Activated naive CD4-positive, alpha-beta T cell treated with anti-CD3 and anti-CD28 coated beads, Interleukin-2, amount 10 ng/mL, durations not matched to agents 7 days and 5 days (primary cell): ENCODE data around the gene DUSP1.

ENCODE experiments used
- CTCF ChIA-PET: fragments of 350-600 bp; sonication (Branson Sonifier 250); formaldehyde crosslinking; loops from one replicate; lab custom pipeline; 2021; ENCODE audit warnings: antibody characterized with exemption; lab: Charles Lee
- DNase-seq: peaks from one replicate; pipeline ENCODE4 v3.0.0-alpha.2; 2020
- H3K27ac Mint-ChIP-seq: one replicate; pipeline ENCODE4 v1.8.0; 2021; ENCODE audit warnings: mild to moderate bottlenecking, moderate library complexity, mixed read lengths
- H3K27me3 Mint-ChIP-seq: one replicate; pipeline ENCODE4 v1.8.0; 2021; ENCODE audit warnings: mild to moderate bottlenecking, mixed read lengths
- H3K36me3 Mint-ChIP-seq: one replicate; pipeline ENCODE4 v1.8.0; 2021; ENCODE audit warnings: mixed read lengths
- H3K4me1 Mint-ChIP-seq: one replicate; pipeline ENCODE4 v1.8.0; 2021; ENCODE audit warnings: mixed read lengths
- H3K4me3 Mint-ChIP-seq: one replicate; pipeline ENCODE4 v1.8.0; 2021; ENCODE audit warnings: mild to moderate bottlenecking, moderate library complexity, mixed read lengths
- H3K9me3 Mint-ChIP-seq: one replicate; pipeline ENCODE4 v1.8.0; 2021; ENCODE audit warnings: mixed read lengths

DUSP1 gene

DNA sequence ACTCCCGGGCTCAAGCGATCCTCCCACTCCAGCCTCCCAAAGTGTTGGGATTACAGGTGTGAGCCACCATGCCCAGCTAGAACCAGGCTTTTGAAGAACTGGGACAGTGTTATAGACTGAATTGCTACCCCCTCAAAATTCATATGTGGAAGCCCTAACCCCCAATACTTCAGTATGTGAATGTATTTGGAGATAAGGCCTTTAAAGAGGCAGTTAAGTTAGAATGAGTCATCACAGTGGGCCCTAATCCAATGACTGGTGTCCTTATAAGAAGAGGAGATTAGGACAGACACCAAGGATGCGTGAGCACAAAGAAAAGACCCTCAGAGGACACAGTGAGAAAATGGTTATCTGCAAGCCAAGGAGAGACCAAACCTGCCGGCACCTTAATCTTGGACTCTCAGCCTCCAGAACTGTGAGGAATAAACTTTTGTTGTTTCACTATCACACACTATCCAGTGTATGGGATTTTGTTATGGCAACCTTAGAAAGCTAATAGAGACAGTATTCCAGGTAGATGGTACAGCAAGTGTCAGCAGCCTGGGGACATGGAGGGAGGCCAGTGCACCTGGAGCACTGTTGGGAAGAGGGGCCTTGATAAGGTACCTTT lies 31.7 kb upstream of the DUSP1 start:
- CTCF ChIA-PET: interaction anchor here (0.5 to 1.7 kb wide), 3 partner anchors 11 to 181 kb away, joined by 3 read pairs; partner anchors contain the start of gene ATP6V0E1
- no peak overlapping the region for H3K27ac Mint-ChIP-seq

DNA sequence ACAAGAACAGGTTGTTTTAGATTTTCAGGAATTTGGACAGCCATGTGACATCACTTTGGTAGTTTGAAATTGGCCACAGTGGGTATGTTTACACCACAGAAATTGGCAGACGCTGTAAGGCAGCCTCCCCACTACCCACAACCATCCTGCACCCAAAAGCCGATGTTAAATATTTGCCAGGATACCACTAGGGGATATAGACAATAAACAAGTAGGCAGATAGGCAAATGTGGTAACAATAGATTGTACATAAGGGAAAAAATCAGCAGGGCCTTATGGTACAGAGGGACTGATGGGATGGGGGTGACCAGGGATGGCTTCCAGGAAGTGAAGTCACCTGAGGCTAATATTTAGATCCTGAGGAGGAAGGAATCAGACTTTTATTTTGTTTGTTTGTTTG lies 31.1 kb upstream of the DUSP1 start:
- no peaks in the 10 kb centered on the region for H3K9me3 Mint-ChIP-seq
- no peak for DNase-seq
- CTCF ChIA-PET: no interaction called here

More for the DNA sequence above, 31.7 kb upstream of the DUSP1 start:
- H3K4me1 Mint-ChIP-seq: peaks cover 15% of the 10 kb centered on the region
- H3K36me3 Mint-ChIP-seq: no peaks in the 10 kb centered on the region
- no peak for DNase-seq
- no peak overlapping the region for H3K4me3 Mint-ChIP-seq
- H3K27me3 Mint-ChIP-seq: peaks cover 3% of the 10 kb centered on the region
- H3K9me3 Mint-ChIP-seq: no peaks in the 10 kb centered on the region

DNA sequence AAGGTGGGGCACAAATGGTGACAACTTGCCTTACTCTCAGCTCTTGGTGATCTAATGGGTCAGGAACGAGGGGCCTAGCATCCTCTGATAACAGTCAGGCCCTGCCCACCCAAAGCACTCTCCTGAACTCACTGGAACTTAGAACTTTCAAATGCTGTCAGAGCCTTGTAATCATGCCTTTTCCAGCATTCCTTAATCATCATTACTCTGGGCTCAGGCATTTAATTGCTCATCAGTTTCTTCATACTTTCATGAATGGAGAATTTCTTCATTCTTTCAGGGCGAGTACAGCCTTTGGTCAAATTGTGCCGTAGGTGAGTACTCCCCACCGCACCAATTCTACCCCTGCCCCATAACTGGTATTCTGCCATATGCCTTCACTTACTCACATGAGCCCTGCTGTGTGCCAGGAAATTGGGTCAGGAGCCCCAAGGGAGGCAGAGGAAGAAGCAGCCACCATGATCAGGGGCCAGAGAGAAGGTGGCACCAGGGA lies 30.2 kb upstream of the DUSP1 start:
- no peaks in the 10 kb centered on the region for H3K36me3 Mint-ChIP-seq
- no peak overlapping the region for H3K4me3 Mint-ChIP-seq
- no peak overlapping the region for H3K27ac Mint-ChIP-seq
- H3K9me3 Mint-ChIP-seq: no peaks in the 10 kb centered on the region
- no peak for DNase-seq
- peaks cover 3% of the 10 kb centered on the region for H3K27me3 Mint-ChIP-seq
- H3K4me1 Mint-ChIP-seq: peaks cover 4% of the 10 kb centered on the region
- CTCF ChIA-PET: interaction anchor here (0.6 kb wide), 1 partner anchor 79 kb away, joined by 3 read pairs; no protein-coding TSS in a partner anchor

More for the DNA sequence above, 31.1 kb upstream of the DUSP1 start:
- H3K27ac Mint-ChIP-seq: no peak overlapping the region
- peaks cover 3% of the 10 kb centered on the region for H3K27me3 Mint-ChIP-seq
- H3K4me3 Mint-ChIP-seq: no peak overlapping the region
- no peaks in the 10 kb centered on the region for H3K36me3 Mint-ChIP-seq
- H3K4me1 Mint-ChIP-seq: peaks cover 10% of the 10 kb centered on the region

DNA sequence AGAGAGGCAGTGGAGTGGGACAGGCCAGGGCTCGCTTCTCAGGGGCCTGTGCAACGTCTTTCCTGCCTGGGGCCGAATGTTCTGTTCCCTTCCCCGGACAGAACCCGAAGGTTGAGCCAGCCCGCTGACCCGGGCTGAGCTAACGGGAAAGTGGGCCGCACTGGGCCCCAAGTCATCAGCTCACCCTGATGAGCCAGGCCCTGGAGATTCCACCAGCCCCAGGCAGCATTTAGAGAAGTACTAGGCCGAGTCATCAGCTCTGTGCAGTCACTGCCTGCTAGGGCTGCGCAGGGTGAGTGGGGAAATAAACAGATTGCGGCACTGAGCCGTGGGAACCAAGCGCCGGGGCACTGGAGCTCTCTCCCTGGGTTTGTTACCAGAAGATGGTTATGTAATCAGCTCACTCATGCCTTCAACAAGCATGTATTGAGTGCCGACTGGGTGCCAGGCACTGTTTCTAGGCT lies 29.1 kb upstream of the DUSP1 start:
- H3K4me1 Mint-ChIP-seq: peaks cover 4% of the 10 kb centered on the region
- H3K27me3 Mint-ChIP-seq: peaks cover under 1% of the 10 kb centered on the region
- no peaks in the 10 kb centered on the region for H3K9me3 Mint-ChIP-seq
- no peak for DNase-seq
- H3K36me3 Mint-ChIP-seq: no peaks in the 10 kb centered on the region
- CTCF ChIA-PET: no interaction called here
- H3K27ac Mint-ChIP-seq: no peak overlapping the region
- no peak overlapping the region for H3K4me3 Mint-ChIP-seq

DNA sequence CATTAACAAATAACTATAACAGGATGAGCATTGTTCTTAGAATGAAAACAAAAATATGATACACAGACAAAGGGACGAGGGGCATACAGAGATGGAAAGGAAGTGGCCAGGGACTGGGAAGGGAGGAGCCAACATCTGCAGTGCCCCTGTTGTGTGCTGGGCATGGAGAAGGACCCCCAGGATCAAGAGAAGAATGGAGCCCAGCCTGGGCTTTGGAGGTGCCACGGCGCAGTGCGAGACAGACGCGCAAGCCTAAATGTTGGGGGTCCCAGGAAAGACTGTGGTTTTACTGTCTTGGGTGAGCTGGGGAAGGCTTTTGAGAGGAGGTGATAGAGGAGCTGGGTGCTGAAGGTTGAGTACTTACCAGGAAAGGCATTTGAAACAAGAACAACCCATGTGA lies 28.4 kb upstream of the DUSP1 start:
- no peak for DNase-seq
- H3K36me3 Mint-ChIP-seq: no peaks in the 10 kb centered on the region
- CTCF ChIA-PET: no interaction called here
- H3K27me3 Mint-ChIP-seq: peaks cover 4% of the 10 kb centered on the region
- no peak overlapping the region for H3K27ac Mint-ChIP-seq
- H3K9me3 Mint-ChIP-seq: no peaks in the 10 kb centered on the region
- H3K4me1 Mint-ChIP-seq: peaks cover 4% of the 10 kb centered on the region
- H3K4me3 Mint-ChIP-seq: no peak overlapping the region

DNA sequence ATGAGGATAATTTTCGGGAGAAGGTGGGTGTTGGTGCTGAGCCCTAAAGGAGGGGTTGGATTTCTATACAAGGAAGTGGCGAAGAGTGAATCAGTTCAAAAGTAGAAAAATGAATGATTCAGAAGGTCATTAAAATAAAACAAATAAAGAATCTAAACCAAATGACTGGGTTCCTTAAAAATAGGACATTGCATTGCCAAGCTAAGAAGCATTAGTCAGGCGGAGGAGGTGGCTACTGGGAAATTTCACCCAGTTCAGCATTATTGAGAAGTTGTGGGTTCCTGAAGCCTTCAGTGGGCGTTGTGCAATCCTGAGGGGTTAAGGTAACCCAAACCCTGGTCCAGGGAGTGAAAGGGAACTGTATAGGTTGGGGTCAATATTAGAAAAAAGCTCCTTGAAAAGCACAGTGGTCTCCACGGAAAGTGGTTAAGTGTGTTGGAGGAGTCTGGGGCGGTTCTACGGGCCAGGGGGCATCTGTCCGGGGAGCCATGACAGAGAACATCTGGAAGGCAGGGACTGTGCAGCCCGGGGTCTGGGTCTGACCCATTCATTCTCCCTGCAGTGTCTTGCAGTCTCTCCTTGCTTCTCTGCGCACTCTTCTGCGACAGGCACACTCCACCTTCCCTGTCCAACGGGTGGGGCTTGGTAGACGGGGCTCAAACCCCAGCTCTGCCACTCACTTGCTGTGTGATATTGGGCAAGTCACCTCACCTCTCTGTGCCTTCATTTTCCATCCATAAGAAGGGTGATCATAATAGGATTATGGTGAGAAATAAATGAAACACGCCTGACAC lies 27.6 kb upstream of the DUSP1 start:
- H3K36me3 Mint-ChIP-seq: no peaks in the 10 kb centered on the region
- H3K27me3 Mint-ChIP-seq: peaks cover 4% of the 10 kb centered on the region
- no peak overlapping the region for H3K4me3 Mint-ChIP-seq
- no peak for DNase-seq
- CTCF ChIA-PET: interaction anchor here (1.1 to 1.6 kb wide), 2 partner anchors 26 to 84 kb away, joined by 4 read pairs; no protein-coding TSS in a partner anchor
- no peak overlapping the region for H3K27ac Mint-ChIP-seq
- no peaks in the 10 kb centered on the region for H3K9me3 Mint-ChIP-seq
- H3K4me1 Mint-ChIP-seq: peaks cover 4% of the 10 kb centered on the region

DNA sequence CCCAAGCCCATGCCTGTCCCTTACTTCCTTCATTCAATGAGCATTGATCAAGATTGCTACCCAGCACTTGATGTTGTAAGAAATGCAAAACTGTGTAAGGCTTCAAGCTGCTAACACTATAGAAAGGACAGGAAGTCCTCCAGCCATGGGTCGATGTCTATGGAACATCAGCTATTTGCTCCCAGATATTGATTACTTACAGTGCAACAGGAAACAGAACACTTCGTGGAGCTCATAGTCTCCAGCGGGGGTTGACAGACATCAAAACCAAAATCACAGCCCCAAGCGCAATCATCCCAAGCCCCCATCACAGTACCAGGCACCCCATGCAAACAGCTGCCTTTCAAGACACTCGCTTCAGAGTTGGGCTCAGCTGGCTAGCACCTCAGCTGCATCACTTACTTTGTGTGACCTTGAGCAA lies 26.8 kb upstream of the DUSP1 start:
- CTCF ChIA-PET: interaction anchor here (1.0 to 1.6 kb wide), 3 partner anchors 9 to 83 kb away, joined by 4 read pairs; no protein-coding TSS in a partner anchor
- H3K27ac Mint-ChIP-seq: no peak overlapping the region
- H3K9me3 Mint-ChIP-seq: no peaks in the 10 kb centered on the region
- no peaks in the 10 kb centered on the region for H3K36me3 Mint-ChIP-seq
- DNase-seq: no peak
- no peak overlapping the region for H3K4me3 Mint-ChIP-seq
- peaks cover 4% of the 10 kb centered on the region for H3K27me3 Mint-ChIP-seq
- peaks cover 4% of the 10 kb centered on the region for H3K4me1 Mint-ChIP-seq

DNA sequence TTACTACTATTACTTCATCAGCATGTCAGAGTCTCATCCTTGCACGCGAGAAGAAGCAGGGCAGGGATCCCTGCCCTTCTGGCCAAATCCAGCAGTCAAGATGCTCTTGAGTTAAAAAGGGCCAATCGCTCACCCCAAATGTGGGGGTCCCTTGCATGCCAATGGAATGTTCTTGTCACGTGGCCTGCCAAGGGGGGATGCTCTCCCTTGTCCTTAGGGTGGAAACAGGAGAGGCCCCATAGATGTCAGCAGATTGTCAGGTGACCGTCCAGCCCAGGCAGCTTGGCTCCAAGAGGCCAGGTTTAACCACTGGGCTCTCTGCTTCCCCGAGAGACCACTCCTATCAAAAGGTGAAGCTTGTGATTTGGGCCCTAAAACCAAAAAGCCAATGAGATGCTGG lies 25.3 kb upstream of the DUSP1 start:
- DNase-seq: no peak
- H3K4me1 Mint-ChIP-seq: peaks cover 4% of the 10 kb centered on the region
- CTCF ChIA-PET: interaction anchor here (1.0 kb wide), 1 partner anchor 82 kb away, joined by 4 read pairs; no protein-coding TSS in a partner anchor
- peaks cover 4% of the 10 kb centered on the region for H3K27me3 Mint-ChIP-seq
- no peak overlapping the region for H3K4me3 Mint-ChIP-seq
- no peaks in the 10 kb centered on the region for H3K9me3 Mint-ChIP-seq
- H3K36me3 Mint-ChIP-seq: no peaks in the 10 kb centered on the region
- H3K27ac Mint-ChIP-seq: no peak overlapping the region

DNA sequence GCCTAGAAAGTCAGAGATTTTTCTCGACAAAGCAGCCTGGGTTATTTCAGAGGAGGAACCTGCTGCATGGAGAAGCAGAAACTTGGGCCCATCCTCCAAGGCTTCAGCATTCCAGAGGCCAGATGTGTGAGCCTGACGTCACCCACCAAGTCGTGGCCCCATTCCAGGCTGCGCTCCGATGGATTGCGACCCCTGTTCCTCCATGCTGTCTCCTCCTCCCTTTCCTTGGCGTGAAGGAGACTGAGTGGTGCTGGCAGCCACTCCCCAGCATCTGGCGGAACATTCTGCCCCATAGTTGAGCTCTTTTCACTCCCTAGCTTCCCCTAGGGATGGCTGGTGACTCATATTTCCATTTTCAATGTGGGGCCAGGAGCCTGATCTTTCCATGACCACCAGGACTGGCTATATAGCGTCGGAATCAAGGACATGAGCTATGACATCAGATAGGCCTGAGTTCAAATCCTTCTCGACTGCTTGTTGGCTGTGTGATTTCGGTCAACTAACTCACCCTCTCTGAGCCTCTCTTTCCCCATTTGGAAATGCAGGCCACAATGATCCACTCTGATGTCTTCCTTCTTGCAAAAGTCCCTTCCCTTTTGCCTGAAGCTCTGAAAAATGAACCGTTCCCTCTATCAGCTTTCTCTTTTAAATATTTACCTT lies 24.5 kb upstream of the DUSP1 start:
- Mint-ChIP-seq H3K27me3 (peaks cover 4% of the 10 kb centered on the region), H3K27ac (no peak overlapping the region), H3K4me3 (no peak overlapping the region), H3K36me3 (no peaks in the 10 kb centered on the region), H3K9me3 (no peaks in the 10 kb centered on the region), H3K4me1 (peaks cover 4% of the 10 kb centered on the region)
- no peak for DNase-seq
- CTCF ChIA-PET: interaction anchor here (1.0 kb wide), 1 partner anchor 81 kb away, joined by 4 read pairs; no protein-coding TSS in a partner anchor

DNA sequence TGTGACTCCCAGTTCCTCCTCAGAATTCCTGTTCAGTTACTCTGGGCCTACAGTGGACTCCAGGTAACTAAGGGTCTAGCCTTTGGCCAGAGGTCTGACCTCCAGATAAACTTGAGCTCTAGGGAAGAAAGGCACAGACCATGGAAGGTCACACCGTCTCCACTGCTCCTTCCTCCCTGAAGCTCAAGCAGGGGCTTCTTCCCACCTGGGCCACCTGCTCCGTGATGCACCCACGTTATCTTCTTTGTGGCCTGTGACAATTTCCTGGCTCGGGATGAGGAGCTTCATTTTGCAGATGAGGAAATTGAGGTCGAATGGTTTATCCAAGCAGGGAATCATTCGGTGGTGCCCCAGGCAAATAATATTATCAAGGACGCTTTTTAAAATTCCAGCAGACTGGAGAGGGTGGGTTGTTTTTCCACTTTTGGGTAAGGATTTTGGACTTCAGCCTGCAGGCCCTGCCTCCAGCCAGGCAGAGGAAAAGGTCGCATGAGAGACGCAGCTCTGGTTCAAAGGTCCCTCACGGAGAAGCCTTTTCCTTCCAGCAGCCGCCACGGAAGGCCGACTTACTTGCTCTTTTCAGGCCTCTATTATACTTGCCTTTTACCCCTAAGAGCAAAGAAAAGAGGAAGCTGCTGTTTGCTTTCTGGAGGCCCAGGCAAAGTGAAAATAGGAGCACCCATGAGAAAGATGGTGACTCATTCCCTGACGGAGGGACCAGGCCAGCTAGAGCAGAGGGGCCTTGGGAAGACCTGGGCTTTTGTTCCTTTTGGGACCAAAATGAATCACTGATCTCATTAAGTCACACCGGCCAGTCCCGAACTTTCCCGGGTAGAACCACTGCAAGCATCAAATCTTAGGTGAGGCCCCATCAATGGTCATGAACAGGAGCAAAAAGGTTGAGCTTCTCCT lies 22.8 kb upstream of the DUSP1 start:
- H3K9me3 Mint-ChIP-seq: no peaks in the 10 kb centered on the region
- CTCF ChIA-PET: no interaction called here

DNA sequence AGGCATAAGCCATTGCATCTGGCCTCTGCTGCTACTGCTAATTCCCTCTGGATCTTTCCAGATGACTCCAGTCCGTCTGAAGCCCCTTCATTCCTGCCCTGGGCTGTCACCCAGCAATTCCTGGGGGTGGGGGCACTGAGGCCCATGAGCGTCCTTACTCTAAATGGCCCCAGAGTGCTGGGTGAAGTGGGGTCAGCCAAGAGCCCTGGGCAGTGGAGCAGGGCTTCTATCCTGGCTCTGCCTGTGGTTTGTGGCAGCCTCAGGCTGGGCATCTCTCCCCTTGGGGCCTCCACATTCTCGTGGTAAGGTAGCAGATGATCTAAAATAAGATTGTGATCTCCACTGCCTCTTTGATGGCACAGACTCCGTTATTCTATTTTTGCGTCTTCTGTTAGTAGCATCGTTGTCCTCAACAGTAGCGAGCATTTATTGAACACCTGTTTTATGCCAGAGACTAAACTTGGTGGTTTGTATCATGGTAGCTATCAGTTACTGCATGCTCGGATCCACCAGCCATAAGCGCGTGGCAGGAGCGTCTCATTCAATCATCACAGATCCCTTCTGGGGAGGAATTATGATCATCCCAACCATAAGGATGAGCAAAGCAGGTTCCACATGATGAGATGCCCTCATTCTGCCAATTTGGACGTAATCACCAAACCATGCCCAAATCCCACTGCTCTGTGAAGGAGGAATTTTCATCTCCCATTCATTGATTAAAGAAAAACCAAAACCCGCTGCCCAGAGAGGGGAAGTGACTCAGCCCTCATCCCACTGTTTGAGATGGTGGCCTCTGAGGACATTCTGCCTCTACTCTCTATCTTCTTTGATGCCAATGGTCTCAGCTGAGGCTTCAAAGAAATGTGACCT lies 21.9 kb upstream of the DUSP1 start:
- Mint-ChIP-seq H3K4me1 (peaks cover 3% of the 10 kb centered on the region), H3K27me3 (peaks cover 4% of the 10 kb centered on the region), H3K9me3 (no peaks in the 10 kb centered on the region), H3K36me3 (no peaks in the 10 kb centered on the region), H3K27ac (no peak overlapping the region), H3K4me3 (no peak overlapping the region)
- CTCF ChIA-PET: no interaction called here
- no peak for DNase-seq

More for the DNA sequence above, 22.8 kb upstream of the DUSP1 start:
- no peak overlapping the region for H3K27ac Mint-ChIP-seq
- H3K36me3 Mint-ChIP-seq: no peaks in the 10 kb centered on the region
- peaks cover 4% of the 10 kb centered on the region for H3K4me1 Mint-ChIP-seq
- H3K27me3 Mint-ChIP-seq: peaks cover 4% of the 10 kb centered on the region
- DNase-seq: no peak
- H3K4me3 Mint-ChIP-seq: no peak overlapping the region

DNA sequence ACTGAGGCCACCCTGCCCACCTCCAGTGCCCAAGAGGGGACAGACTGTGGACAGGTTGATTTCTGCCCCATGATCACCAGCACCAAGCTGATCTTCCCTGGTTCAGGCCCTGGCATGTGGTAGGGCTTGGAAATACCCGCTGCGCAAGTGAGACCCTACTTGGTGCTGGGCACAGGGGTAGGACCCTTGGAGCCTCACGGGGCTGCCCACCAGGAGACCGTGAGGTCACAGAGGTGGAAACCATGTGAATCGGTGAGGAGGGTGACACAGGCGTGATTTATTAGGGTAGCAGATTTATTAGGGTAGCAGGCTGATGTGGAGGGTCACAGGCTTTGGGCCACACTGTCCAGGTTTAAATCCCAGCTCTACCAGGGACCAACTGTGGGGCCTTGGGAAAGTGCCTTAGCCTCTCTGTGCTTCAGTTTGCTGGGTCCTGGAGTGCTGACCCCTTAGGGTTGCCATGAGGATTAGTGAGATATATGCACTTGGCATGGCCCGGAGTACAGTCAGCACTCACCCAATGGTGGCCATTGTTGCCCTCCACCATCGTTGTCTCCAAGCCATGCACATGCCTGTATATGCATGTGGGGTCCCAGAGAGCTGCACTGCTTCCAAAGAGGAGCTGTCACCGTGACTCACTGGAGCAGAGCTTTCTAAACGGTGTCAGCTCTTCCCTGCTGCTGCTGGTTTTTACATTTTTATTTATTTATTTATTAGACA lies 20.9 kb upstream of the DUSP1 start:
- H3K27ac Mint-ChIP-seq: no peak overlapping the region
- no peaks in the 10 kb centered on the region for H3K36me3 Mint-ChIP-seq
- no peak for DNase-seq
- no peaks in the 10 kb centered on the region for H3K9me3 Mint-ChIP-seq
- no peak overlapping the region for H3K4me3 Mint-ChIP-seq
- H3K4me1 Mint-ChIP-seq: no peaks in the 10 kb centered on the region
- H3K27me3 Mint-ChIP-seq: peaks cover 4% of the 10 kb centered on the region
- CTCF ChIA-PET: interaction anchor here (0.6 to 1.3 kb wide), 3 partner anchors 12 to 140 kb away, joined by 3 read pairs; no protein-coding TSS in a partner anchor
